Measurements from ENCODE around the gene ITGAL. TPM values are rescaled to one million over a fixed set of nuclear protein-coding genes. Genes with fewer than 3 reads are reported as not detected.
A peak's percentile ranks its signal among the peaks of the same experiment; 100 is the strongest.

Gene ITGAL
- total and polyA plus RNA-seq, 4 donors = 4.3 to 11.8 (median 6.9) TPM

GRCh38 chr16:30557957-30558788 is 85.6 kb downstream of the ITGAL start, which contains the start of gene ZNF764:
Gene ZNF764 (minus strand): TSS chr16:30558374. CDS start chr16:30558182, 192 bp downstream.
- Histone ChIP-seq H3K4me3 (ENCODE audit: low read depth in 1 of 3, low read length in 3 of 3) (peak within 1 kb of the TSS; percentile 68 to 83 (median 68)), H3K9ac (ENCODE audit: low read depth in 1 of 2, low read length in 2 of 2) (peak within 1 kb of the TSS; percentile 44 to 52), H3K27me3 (ENCODE audit: control insufficient read depth in 4 of 4, insufficient read depth in 4 of 4, low read length in 3 of 4) (no peaks in the 10 kb centered on the region), H3K36me3 (ENCODE audit: control insufficient read depth in 4 of 4, insufficient read depth in 3 of 4, low read depth in 1 of 4, low read length in 3 of 4) (peaks cover 5 to 11% (median 6%) of the 10 kb centered on the region in 4 donors), H3K9me3 (ENCODE audit: control insufficient read depth in 4 of 4, low read length in 3 of 4) (no peaks in the 10 kb centered on the region), H3K27ac (ENCODE audit: low read depth in 1 of 2, low read length in 2 of 2) (peak within 1 kb of the TSS; percentile 91 to 94), H3K4me1 (ENCODE audit: control insufficient read depth in 4 of 4, insufficient read depth in 4 of 4, low read length in 3 of 4) (peaks cover 2 to 20% (median 11%) of the 10 kb centered on the region in 4 donors)
- WGBS = under 1% methylated on average over 74 of the region's 74 CpGs
- peak; percentile 94 to 96 for TF ChIP-seq EGR1 (IDR thresholded peaks at IDR 0.05; ENCODE audit: low read depth in 2 of 2)
- peak; percentile 93 for TF ChIP-seq ATF3 (IDR thresholded peaks at IDR 0.05)
- peak; percentile 58 to 65 for TF ChIP-seq RAD21 (IDR thresholded peaks at IDR 0.05)
- TF ChIP-seq ZBTB33 (IDR thresholded peaks at IDR 0.05) = peak; percentile 95
- TF ChIP-seq FOXA2 (IDR thresholded peaks at IDR 0.05) = peak; percentile 9
- TF ChIP-seq RXRA (IDR thresholded peaks at IDR 0.05) = peak; percentile 67 to 77
- TF ChIP-seq YY1 (IDR thresholded peaks at IDR 0.05) = peak; percentile 100
- peak; percentile 98 for TF ChIP-seq NR2F2 (IDR thresholded peaks at IDR 0.05)
- peak; percentile 55 for TF ChIP-seq TAF1 (conservative IDR thresholded peaks at IDR 0.05)
- peak; percentile 47 to 76 for TF ChIP-seq GABPA (IDR thresholded peaks at IDR 0.05 in 1 of 2, conservative IDR thresholded peaks at IDR 0.05 in 1 of 2)
- TF ChIP-seq MAX (IDR thresholded peaks at IDR 0.05) = peak; percentile 79
- TF ChIP-seq JUND (IDR thresholded peaks at IDR 0.05) = peak; percentile 96 to 97
- TF ChIP-seq REST (IDR thresholded peaks at IDR 0.05) = peak; percentile 90
- peak; percentile 85 to 91 for TF ChIP-seq HNF4A (conservative IDR thresholded peaks at IDR 0.05)
- TF ChIP-seq SP1 (IDR thresholded peaks at IDR 0.05) = peak; percentile 93
- peak; percentile 71 for TF ChIP-seq FOXA1 (IDR thresholded peaks at IDR 0.05)
- peak; percentile 80 for TF ChIP-seq HNF4G (IDR thresholded peaks at IDR 0.05)
- TF ChIP-seq CTCF (IDR thresholded peaks at IDR 0.05; ENCODE audit: low read depth, low read length, missing input control) = no peak
- DNase-seq (ENCODE audit: low spot score) = peak; percentile 95
